ENCODE data around the gene ATP1B3.

DNA sequence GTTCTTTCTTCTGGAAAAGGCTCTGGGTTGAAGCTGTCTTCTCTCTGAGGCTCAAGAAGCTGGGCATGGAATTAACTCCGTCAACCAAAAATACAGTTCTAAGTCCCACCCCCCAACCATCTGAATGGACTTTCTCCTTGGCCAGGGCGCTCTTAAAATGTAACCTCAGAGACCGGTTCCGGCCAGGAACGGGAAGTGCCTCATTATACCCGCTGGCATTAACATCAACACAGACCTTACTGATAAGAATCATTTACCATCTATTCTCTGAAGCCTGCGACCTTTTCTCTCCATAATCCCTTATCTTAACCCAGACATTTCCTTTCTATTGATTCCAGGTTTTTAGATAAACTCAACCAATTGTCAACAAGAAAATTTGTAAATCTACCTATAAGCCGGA, 64.7 kb downstream of the ATP1B3 start:
- TF ChIP-seq, protein P1, sequence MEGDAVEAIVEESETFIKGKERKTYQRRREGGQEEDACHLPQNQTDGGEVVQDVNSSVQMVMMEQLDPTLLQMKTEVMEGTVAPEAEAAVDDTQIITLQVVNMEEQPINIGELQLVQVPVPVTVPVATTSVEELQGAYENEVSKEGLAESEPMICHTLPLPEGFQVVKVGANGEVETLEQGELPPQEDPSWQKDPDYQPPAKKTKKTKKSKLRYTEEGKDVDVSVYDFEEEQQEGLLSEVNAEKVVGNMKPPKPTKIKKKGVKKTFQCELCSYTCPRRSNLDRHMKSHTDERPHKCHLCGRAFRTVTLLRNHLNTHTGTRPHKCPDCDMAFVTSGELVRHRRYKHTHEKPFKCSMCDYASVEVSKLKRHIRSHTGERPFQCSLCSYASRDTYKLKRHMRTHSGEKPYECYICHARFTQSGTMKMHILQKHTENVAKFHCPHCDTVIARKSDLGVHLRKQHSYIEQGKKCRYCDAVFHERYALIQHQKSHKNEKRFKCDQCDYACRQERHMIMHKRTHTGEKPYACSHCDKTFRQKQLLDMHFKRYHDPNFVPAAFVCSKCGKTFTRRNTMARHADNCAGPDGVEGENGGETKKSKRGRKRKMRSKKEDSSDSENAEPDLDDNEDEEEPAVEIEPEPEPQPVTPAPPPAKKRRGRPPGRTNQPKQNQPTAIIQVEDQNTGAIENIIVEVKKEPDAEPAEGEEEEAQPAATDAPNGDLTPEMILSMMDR (optimal IDR thresholded peaks at IDR 0.05 in 1 of 3, IDR thresholded peaks at IDR 0.05 in 1 of 3, conservative IDR thresholded peaks at IDR 0.05 in 1 of 3; ENCODE audit: extremely low read depth in 1 of 3, insufficient read depth in 2 of 3, low read length in 3 of 3): no peak
- no peak for TF ChIP-seq EZH2 (IDR thresholded peaks at IDR 0.05; ENCODE audit: low read length)

All from keratinocyte (primary cell).